Lower lobe of right lung (tissue), 2 donors: ENCODE measurements around the gene ANGPTL4. TPM values are rescaled to one million over a fixed set of nuclear protein-coding genes. Genes with fewer than 3 reads are reported as not detected.

ENCODE experiments used
- ATAC-seq, 2 donors: fragments of 200-7000 bp; cut with Tn5 transposase; one replicate each; pipeline ENCODE4 v1.9.1; 2020 to 2022; ENCODE audit warnings: mild to moderate bottlenecking in 2 of 2, moderate library complexity in 2 of 2
- DNase-seq: peaks from one replicate; pipeline ENCODE4 v3.0.0-alpha.2; 2020
- H3K27ac ChIP-seq: fragments of 200-600 bp; one replicate; pipeline ENCODE4 v1.8.0; 2022
- H3K27me3 ChIP-seq: fragments of 200-600 bp; one replicate; pipeline ENCODE4 v1.8.0; 2022; ENCODE audit warnings: low read depth
- H3K36me3 ChIP-seq: fragments of 200-600 bp; one replicate; pipeline ENCODE4 v1.8.0; 2022; ENCODE audit warnings: mild to moderate bottlenecking
- H3K4me1 ChIP-seq: fragments of 200-600 bp; one replicate; pipeline ENCODE4 v1.8.0; 2022
- H3K4me3 ChIP-seq: fragments of 200-600 bp; one replicate; pipeline ENCODE4 v1.8.0; 2022; ENCODE audit warnings: mild to moderate bottlenecking
- H3K9me3 ChIP-seq: fragments of 200-600 bp; one replicate; pipeline ENCODE4 v1.8.0; 2022
- CTCF ChIP-seq: fragments of 200-600 bp; IDR thresholded peaks from one replicate; pipeline ENCODE4 v1.8.0; 2022; ENCODE audit warnings: antibody characterized with exemption, mild to moderate bottlenecking
- intact Hi-C: fragments of 100-400 bp; cut with DNase I; formaldehyde crosslinking; loops from one replicate; pipeline ENCODE4 v1.11.0; 2022
- total RNA-seq: library from RNA; stranded (reverse); fragmentation: NEBNext Ultra II Directional; extraction: Animal tissue kit (Norgen Biotek cat#: 25700); gene quantifications from one replicate; pipeline ENCODE4 v1.2.1, GENCODE V29; 2021
- donor health status: DM: no; HTN: yes; CAD: no; lungs with severe emphysema.

Gene ANGPTL4
- total RNA-seq, 1 donor from 2014 or later, result 11.0 TPM

GRCh38 chr19:8388612-8388958, 24.6 kb downstream of the ANGPTL4 start:
- no peak for TF ChIP-seq CTCF
- H3K4me1 ChIP-seq, result peaks cover 60% of the 10 kb centered on the region

GRCh38 chr19:8389891-8390616, 26.1 kb downstream of the ANGPTL4 start, which contains the start of gene RAB11B:
RAB11B (plus strand) TSS chr19:8390360; CDS start chr19:8390417, 57 bp downstream.
- Histone ChIP-seq H3K4me1 (peaks cover 64% of the 10 kb centered on the region), H3K27ac (peak within 1 kb of the TSS; percentile 100), H3K4me3 (peak within 1 kb of the TSS; percentile 90), H3K36me3 (no peaks in the 10 kb centered on the region), H3K9me3 (no peaks in the 10 kb centered on the region), H3K27me3 (no peaks in the 10 kb centered on the region)
- peak; percentile 96 for ATAC-seq
- DNase-seq, result peak; percentile 99
- TF ChIP-seq CTCF, result no peak
- intact Hi-C loops, result no loop called here

More at GRCh38 chr19:8388612-8388958, 24.6 kb downstream of the ANGPTL4 start:
- intact Hi-C loops, result no loop called here
- DNase-seq (no peak), ATAC-seq (no peak)
- H3K4me3 ChIP-seq, result no peak overlapping the region
- H3K36me3 ChIP-seq, result no peaks in the 10 kb centered on the region
- H3K27me3 ChIP-seq, result no peaks in the 10 kb centered on the region
- H3K27ac ChIP-seq, result no peak overlapping the region
- H3K9me3 ChIP-seq, result no peaks in the 10 kb centered on the region

GRCh38 chr19:8390617-8390981, 26.6 kb downstream of the ANGPTL4 start:
- intact Hi-C loops, result no loop called here
- no peaks in the 10 kb centered on the region for H3K27me3 ChIP-seq
- DNase-seq (peak; percentile 96), ATAC-seq (peak; percentile 90 to 92)
- peaks cover 64% of the 10 kb centered on the region for H3K4me1 ChIP-seq
- H3K27ac ChIP-seq, result peak overlapping the region; percentile 100
- peak overlapping the region; percentile 90 for H3K4me3 ChIP-seq
- no peaks in the 10 kb centered on the region for H3K36me3 ChIP-seq
- no peaks in the 10 kb centered on the region for H3K9me3 ChIP-seq
- TF ChIP-seq CTCF, result no peak

GRCh38 chr19:8391198-8392016, 27.5 kb downstream of the ANGPTL4 start:
- Histone ChIP-seq H3K4me1 (peaks cover 66% of the 10 kb centered on the region), H3K27me3 (no peaks in the 10 kb centered on the region), H3K9me3 (no peaks in the 10 kb centered on the region), H3K4me3 (peak overlapping the region; percentile 90), H3K36me3 (no peaks in the 10 kb centered on the region), H3K27ac (peak overlapping the region; percentile 73)
- intact Hi-C loops, result no loop called here
- no peak for TF ChIP-seq CTCF
- ATAC-seq (no peak), DNase-seq (peak; percentile 53)

DNA sequence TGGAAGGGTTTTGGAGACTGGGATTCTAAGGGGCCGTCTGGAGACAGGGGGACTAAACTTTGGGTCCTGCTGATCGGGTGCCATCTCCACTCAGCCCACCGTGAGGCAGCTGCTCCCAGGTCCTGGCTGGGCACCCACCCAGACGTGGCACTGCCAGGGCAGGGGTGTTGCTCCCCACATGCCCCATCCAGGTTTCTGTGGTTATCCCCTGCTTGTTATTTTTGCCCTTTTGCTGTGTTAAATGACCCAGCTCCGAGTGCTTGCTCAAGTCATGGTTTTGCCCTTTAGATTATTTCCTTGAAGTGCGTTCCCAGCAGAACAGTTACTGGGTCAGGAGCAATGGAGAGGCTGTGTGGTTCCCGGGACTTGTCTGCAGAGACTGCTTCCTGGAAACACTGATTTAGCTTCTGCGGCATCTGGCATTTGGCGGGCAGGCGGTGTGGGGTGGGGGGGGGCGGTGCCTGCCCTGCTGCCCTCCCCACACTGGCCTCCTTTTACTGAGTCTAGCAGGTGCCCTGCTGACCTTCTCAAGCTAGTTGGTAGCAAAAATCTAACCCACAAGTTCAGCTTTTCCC, 28.1 kb downstream of the ANGPTL4 start:
- Histone ChIP-seq H3K9me3 (no peaks in the 10 kb centered on the region), H3K36me3 (no peaks in the 10 kb centered on the region), H3K4me1 (peaks cover 73% of the 10 kb centered on the region), H3K27ac (peak overlapping the region; percentile 73), H3K27me3 (no peaks in the 10 kb centered on the region), H3K4me3 (peak overlapping the region; percentile 90)
- no peak for TF ChIP-seq CTCF
- intact Hi-C loops, result no loop called here
- DNase-seq, result peak; percentile 48
- peak in 1 of 2 donors; percentile 0 for ATAC-seq
